ENCODE results near the gene GOLGA5.

DNA sequence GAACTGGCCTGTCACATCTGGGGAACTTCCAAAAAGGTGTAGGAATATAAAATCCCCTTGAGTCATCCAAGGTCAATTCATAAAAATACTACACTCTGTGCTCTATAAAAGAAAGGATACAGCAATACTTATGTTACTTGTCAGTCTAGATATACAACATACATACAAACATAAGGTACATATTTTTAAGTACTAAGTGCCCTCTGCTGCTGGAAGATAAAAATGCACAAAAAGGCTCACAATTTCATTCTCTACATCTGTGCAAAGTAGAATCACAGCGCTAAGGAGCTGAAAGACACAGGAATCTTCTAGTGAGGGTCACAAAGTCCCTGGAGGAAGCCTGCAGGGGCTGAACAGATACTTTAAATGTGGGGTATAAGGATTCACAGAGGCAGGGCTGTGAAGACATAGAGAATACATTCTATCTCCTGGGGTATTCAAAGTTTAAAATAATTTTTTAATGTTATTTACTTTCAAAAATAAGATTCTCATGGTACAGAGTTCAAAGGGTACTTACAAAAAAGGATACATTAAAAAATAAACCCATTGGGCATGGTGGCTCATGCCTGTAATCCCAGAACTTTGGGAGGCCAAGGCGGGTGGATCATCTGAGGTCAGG lies 10.2 kb upstream of the GOLGA5 start:
- TF ChIP-seq CTCF (IDR thresholded peaks at IDR 0.05; ENCODE audit: insufficient read depth, low read length) (peak; percentile 27), REST (IDR thresholded peaks at IDR 0.05; ENCODE audit: insufficient replicate concordance, low read depth) (no peak)

All from HL-60 (cell line).